Fibroblast of lung (primary cell): ENCODE data around the gene RNU6-9. TPM values are rescaled to one million over a fixed set of nuclear protein-coding genes. Genes with fewer than 3 reads are reported as not detected.

Experiments used
- DNase-seq, 2 donors: peaks; one replicate each; pipeline versions ENCODE4 v3.0.0 to v3.0.0-alpha.2; 2010; ENCODE audit warnings: low read depth in 2 of 2
- H2AFZ ChIP-seq: 2 replicates; pipeline ENCODE4 v1.5.1; 2012; ENCODE audit warnings: low read length, control low read depth, inconsistent platforms
- H3K27ac ChIP-seq: 2 replicates; pipeline ENCODE4 v1.5.1; 2011; ENCODE audit warnings: low read length, control low read depth; ENCODE audit not compliant: insufficient read depth
- H3K27me3 ChIP-seq: 2 replicates; pipeline ENCODE4 v1.5.1; 2011; ENCODE audit warnings: mild to moderate bottlenecking, low read length; ENCODE audit not compliant: control insufficient read depth, insufficient read depth
- H3K36me3 ChIP-seq: 2 replicates; pipeline ENCODE4 v1.5.1; 2011; ENCODE audit warnings: low read length; ENCODE audit not compliant: control insufficient read depth, insufficient read depth
- H3K4me1 ChIP-seq: 2 replicates; pipeline ENCODE4 v1.5.1; 2011; ENCODE audit warnings: low read length; ENCODE audit not compliant: control insufficient read depth, insufficient read depth; ENCODE audit errors: extremely low read depth
- H3K4me2 ChIP-seq: 2 replicates; pipeline ENCODE4 v1.5.1; 2011; ENCODE audit warnings: low read length, control low read depth; ENCODE audit not compliant: insufficient read depth; ENCODE audit errors: extremely low read depth
- H3K4me3 ChIP-seq, 4 experiments: fragments of 200-600 bp in 1 of 4; sonication (generic) in 1 of 4; replicated peaks in 1 of 4; 2 replicates each; pipeline ENCODE4 v1.5.1; 2011 to 2016; ENCODE audit warnings: low read length in 4 of 4, low read depth in 3 of 4, mild to moderate bottlenecking in 3 of 4, control low read depth in 2 of 4, inconsistent platforms in 1 of 4, mixed read lengths in 1 of 4; ENCODE audit not compliant: insufficient read depth in 1 of 4; ENCODE audit errors: control extremely low read depth in 1 of 4
- H3K79me2 ChIP-seq: 2 replicates; pipeline ENCODE4 v1.5.1; 2012; ENCODE audit warnings: mild to moderate bottlenecking, low read length, inconsistent platforms; ENCODE audit not compliant: control insufficient read depth, insufficient read depth
- H3K9ac ChIP-seq: 2 replicates; pipeline ENCODE4 v1.5.1; 2011; ENCODE audit warnings: mild to moderate bottlenecking, low read length, control low read depth; ENCODE audit not compliant: insufficient read depth
- H3K9me3 ChIP-seq: 2 replicates; pipeline ENCODE4 v1.5.1; 2012; ENCODE audit warnings: low read depth, low read length; ENCODE audit not compliant: control insufficient read depth, insufficient read depth
- H4K20me1 ChIP-seq: 2 replicates; pipeline ENCODE4 v1.5.1; 2011; ENCODE audit warnings: low read length; ENCODE audit not compliant: control insufficient read depth, insufficient read depth; ENCODE audit errors: extremely low read depth
- CTCF ChIP-seq, 2 donors: IDR thresholded peaks in 1 of 2; conservative IDR thresholded peaks in 1 of 2; 1 replicate in 1 of 2; 2 replicates in 1 of 2; pipeline ENCODE4 v1.5.1; 2011 to 2012; ENCODE audit warnings: low read length in 2 of 2, control low read depth in 1 of 2, inconsistent platforms in 1 of 2, low read depth in 1 of 2, mild to moderate bottlenecking in 1 of 2
- EZH2 ChIP-seq: IDR thresholded peaks from 2 replicates; pipeline ENCODE4 v1.5.1; 2012; ENCODE audit warnings: low read length, control low read depth, mild to moderate bottlenecking; ENCODE audit errors: missing control alignments
- polyA plus RNA-seq, 2 donors: library from polyadenylated mRNA; depleted of rRNA in 1 of 2; stranded (reverse) in 1 of 2; unstranded in 1 of 2; fragments of >200 nt; gene quantifications; 2 replicates each; pipeline ENCODE4 v1.2.1, GENCODE V29; 2011 to 2012; ENCODE audit warnings: missing spikeins in 1 of 2
- total RNA-seq: library from RNA; depleted of rRNA; stranded (reverse); fragments of >200 nt; gene quantifications from 2 replicates; pipeline ENCODE4 v1.2.1, GENCODE V29; 2014

Gene RNU6-9
- total and polyA plus RNA-seq, 2 donors (not counting 1 experiment from before 2014, with no cell fraction given), result not detected

DNA sequence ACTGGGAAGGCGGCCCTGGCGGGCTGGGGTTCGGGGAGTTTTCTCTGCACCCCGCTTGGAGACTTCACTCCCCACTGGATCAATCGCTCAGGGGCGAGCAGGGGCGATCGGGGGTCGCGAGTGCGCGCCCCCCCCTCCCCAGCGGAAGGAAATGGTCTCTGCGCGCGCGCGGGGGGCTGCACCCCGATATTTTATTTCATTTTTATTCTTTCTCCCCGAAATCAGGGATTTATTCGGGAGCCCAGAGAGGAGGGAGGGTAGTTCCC lies 33.0 kb downstream of the RNU6-9 start:
- H3K4me2 ChIP-seq, result peak overlapping the region; percentile 15
- peak overlapping the region; percentile 68 for H3K9ac ChIP-seq
- DNase-seq, result no peak
- H3K36me3 ChIP-seq, result peaks cover 2% of the 10 kb centered on the region
- no peaks in the 10 kb centered on the region for H3K9me3 ChIP-seq
- peaks cover 22% of the 10 kb centered on the region for H3K79me2 ChIP-seq
- peak overlapping the region; percentile 40 to 84 (median 66) for H3K4me3 ChIP-seq
- TF ChIP-seq CTCF (conservative IDR thresholded peaks at IDR 0.05 in 1 of 2, IDR thresholded peaks at IDR 0.05 in 1 of 2; ENCODE audit: low read depth in 1 of 2, low read length in 2 of 2) (no peak), EZH2 (no peak)
- no peaks in the 10 kb centered on the region for H3K27me3 ChIP-seq
- no peaks in the 10 kb centered on the region for H4K20me1 ChIP-seq
- H2AFZ ChIP-seq, result no peak overlapping the region
- peaks cover 6% of the 10 kb centered on the region for H3K4me1 ChIP-seq
- H3K27ac ChIP-seq, result peak overlapping the region; percentile 63

DNA sequence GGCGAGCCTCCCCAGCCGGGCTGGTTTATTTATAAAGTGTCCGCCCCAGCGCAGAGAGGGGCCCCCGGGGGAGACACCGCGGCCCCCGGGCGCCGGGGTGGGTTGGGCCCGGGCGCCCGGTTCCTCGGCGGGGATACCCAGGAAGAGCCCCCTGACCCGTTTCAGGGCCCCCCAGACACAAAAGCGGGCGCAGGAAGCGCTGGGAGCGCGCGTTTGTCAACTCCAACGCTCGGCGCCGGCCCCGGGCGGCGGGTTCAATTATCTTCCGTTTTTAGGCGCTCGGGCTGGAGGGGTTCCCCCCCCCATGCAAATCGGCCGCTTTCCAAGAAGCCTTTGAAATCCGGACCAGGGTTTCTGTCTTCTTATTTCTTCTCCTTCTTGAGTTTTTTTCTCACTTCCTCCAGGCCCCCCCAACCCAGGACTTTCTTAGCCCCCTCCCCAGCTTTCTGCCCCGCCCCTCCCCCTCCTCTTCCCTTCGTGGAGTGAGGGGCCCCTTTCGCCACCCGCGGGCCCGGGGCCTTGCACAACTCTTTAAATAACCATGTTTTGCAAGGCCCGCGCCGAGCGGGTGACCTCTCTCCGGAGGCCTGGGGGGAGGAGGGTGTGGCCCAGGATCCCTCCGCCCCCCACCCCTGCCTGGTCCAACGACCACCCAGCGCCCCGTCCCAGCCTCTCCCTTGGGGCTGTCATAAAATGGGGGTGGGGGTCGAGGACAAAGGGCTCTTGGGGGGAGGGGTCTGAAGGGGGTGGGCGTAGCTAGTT lies 33.5 kb downstream of the RNU6-9 start:
- H4K20me1 ChIP-seq, result no peaks in the 10 kb centered on the region
- peak overlapping the region; percentile 48 for H3K4me2 ChIP-seq
- H3K9ac ChIP-seq, result peak overlapping the region; percentile 52
- peak overlapping the region; percentile 40 to 84 (median 66) for H3K4me3 ChIP-seq
- peaks cover 2% of the 10 kb centered on the region for H3K36me3 ChIP-seq
- H3K27ac ChIP-seq, result peak overlapping the region; percentile 63
- no peaks in the 10 kb centered on the region for H3K9me3 ChIP-seq
- TF ChIP-seq CTCF (conservative IDR thresholded peaks at IDR 0.05 in 1 of 2, IDR thresholded peaks at IDR 0.05 in 1 of 2; ENCODE audit: low read depth in 1 of 2, low read length in 2 of 2) (no peak), EZH2 (no peak)
- no peak overlapping the region for H2AFZ ChIP-seq
- DNase-seq, result peak in 1 of 2 donors; percentile 67
- peaks cover 6% of the 10 kb centered on the region for H3K4me1 ChIP-seq
- H3K79me2 ChIP-seq, result peaks cover 23% of the 10 kb centered on the region
- H3K27me3 ChIP-seq, result no peaks in the 10 kb centered on the region

GRCh38 chr19:927351-927779 lies 34.1 kb downstream of the RNU6-9 start:
- no peak for DNase-seq
- no peaks in the 10 kb centered on the region for H3K27me3 ChIP-seq
- no peak overlapping the region for H2AFZ ChIP-seq
- H3K4me3 ChIP-seq, result peak overlapping the region; percentile 23 to 84 (median 57)
- peaks cover 6% of the 10 kb centered on the region for H3K36me3 ChIP-seq
- H3K4me2 ChIP-seq, result peak overlapping the region; percentile 59
- H3K79me2 ChIP-seq, result peaks cover 29% of the 10 kb centered on the region
- no peak for TF ChIP-seq EZH2
- TF ChIP-seq CTCF (conservative IDR thresholded peaks at IDR 0.05 in 1 of 2, IDR thresholded peaks at IDR 0.05 in 1 of 2; ENCODE audit: low read depth in 1 of 2, low read length in 2 of 2), result no peak
- H3K9ac ChIP-seq, result peak overlapping the region; percentile 42
- H3K4me1 ChIP-seq, result peaks cover 10% of the 10 kb centered on the region
- H4K20me1 ChIP-seq, result no peaks in the 10 kb centered on the region
- H3K27ac ChIP-seq, result no peak overlapping the region
- H3K9me3 ChIP-seq, result no peaks in the 10 kb centered on the region
